ENCODE data around the gene NOA1.

NOA1 gene

DNA sequence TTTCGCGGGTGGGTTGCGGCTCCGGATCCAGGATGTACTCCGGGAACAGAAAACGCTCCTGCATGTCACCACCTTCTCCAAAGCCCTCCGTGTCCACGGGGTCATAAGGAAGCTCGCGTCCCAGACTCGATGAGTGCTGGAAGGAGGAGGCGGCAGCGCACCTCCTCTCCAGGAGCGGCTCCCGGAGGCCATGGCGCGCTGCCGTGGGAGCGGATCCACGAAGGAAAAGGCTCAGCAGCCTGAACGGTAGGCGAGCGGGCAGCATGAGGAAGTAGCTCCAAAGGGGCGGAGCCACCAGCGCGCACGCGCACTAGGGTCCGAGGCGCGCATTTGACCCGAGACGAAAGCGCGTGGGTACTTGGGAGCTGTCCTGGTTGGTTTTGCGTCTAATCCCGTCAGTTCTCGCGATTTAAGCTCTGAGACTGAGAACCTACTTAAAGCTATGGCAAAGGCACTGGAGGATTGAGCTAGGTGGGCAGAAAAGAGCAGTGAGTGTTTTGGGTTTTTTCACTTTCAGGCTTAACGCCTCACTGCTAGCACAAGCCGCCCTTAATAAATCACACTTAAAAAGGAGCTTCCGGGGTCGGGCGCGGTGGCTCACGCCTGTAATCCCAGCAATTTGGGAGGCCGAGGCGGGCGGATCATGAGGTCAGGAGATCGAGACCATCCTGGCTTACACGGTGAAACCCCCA lies at the start of gene NOA1:
Gene NOA1 (minus strand): TSS at position 286 of the 692 bp plus-strand sequence. CDS start 21 bp downstream, at position 265.
- Histone ChIP-seq H2AFZ (ENCODE audit: low read length) (peak within 1 kb of the TSS; percentile 97), H3K79me2 (ENCODE audit: insufficient read depth, low read length) (peaks cover 87% of the 10 kb centered on the region), H3K4me1 (ENCODE audit: insufficient read depth, low read length, poor library complexity, severe bottlenecking) (peaks cover 43% of the 10 kb centered on the region), H4K20me1 (ENCODE audit: insufficient read depth, low read length, poor library complexity, severe bottlenecking) (peaks cover 56% of the 10 kb centered on the region), H3K27me3 (ENCODE audit: insufficient read depth, low read length, poor library complexity, severe bottlenecking) (no peaks in the 10 kb centered on the region), H3K9me2 (replicated peaks; ENCODE audit: low read depth, low read length) (no peaks in the 10 kb centered on the region), H3K4me3 (ENCODE audit: low read length, poor library complexity, severe bottlenecking) (peak within 1 kb of the TSS; percentile 96), H3F3A (ENCODE audit: low read depth) (no peaks in the 10 kb centered on the region), H3K9ac (ENCODE audit: low read depth, low read length, poor library complexity, severe bottlenecking) (peak within 1 kb of the TSS; percentile 94), H3K9me3 (ENCODE audit: insufficient read depth, low read depth, low read length) (peaks cover 14% of the 10 kb centered on the region), H3K4me2 (ENCODE audit: low read depth, low read length, poor library complexity, severe bottlenecking) (peak within 1 kb of the TSS; percentile 97), H3K36me3 (ENCODE audit: insufficient read depth, low read length) (peaks cover 16% of the 10 kb centered on the region)
- TF ChIP-seq EZH2phosphoT487 (IDR thresholded peaks at IDR 0.05; ENCODE audit: borderline replicate concordance): no peak
- TF ChIP-seq, protein P1, sequence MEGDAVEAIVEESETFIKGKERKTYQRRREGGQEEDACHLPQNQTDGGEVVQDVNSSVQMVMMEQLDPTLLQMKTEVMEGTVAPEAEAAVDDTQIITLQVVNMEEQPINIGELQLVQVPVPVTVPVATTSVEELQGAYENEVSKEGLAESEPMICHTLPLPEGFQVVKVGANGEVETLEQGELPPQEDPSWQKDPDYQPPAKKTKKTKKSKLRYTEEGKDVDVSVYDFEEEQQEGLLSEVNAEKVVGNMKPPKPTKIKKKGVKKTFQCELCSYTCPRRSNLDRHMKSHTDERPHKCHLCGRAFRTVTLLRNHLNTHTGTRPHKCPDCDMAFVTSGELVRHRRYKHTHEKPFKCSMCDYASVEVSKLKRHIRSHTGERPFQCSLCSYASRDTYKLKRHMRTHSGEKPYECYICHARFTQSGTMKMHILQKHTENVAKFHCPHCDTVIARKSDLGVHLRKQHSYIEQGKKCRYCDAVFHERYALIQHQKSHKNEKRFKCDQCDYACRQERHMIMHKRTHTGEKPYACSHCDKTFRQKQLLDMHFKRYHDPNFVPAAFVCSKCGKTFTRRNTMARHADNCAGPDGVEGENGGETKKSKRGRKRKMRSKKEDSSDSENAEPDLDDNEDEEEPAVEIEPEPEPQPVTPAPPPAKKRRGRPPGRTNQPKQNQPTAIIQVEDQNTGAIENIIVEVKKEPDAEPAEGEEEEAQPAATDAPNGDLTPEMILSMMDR (conservative IDR thresholded peaks at IDR 0.05; ENCODE audit: low read length): no peak

DNA sequence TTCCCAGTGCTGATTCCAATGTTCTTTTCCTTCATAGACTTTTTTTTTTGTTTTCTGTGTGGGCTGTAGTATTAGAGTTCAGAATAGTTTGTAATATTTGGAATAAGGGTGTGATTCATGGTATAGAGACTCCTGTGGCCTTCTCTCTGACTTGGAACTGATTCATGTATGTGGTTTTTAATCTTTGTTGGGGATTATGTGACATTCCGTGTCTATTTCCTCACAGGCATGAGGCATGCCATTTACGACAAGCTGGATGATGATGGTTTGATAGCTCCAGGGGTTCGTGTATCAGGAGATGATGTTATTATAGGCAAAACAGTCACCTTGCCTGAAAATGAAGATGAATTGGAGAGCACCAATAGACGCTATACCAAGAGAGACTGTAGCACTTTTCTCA lies 45.7 kb upstream of the NOA1 start:
- Histone ChIP-seq H3K4me3 (ENCODE audit: low read length, poor library complexity, severe bottlenecking) (no peak overlapping the region), H3K36me3 (ENCODE audit: insufficient read depth, low read length) (peaks cover 98% of the 10 kb centered on the region), H3K9me2 (replicated peaks; ENCODE audit: low read depth, low read length) (no peaks in the 10 kb centered on the region), H3K79me2 (ENCODE audit: insufficient read depth, low read length) (no peaks in the 10 kb centered on the region), H3K27me3 (ENCODE audit: insufficient read depth, low read length, poor library complexity, severe bottlenecking) (no peaks in the 10 kb centered on the region), H4K20me1 (ENCODE audit: insufficient read depth, low read length, poor library complexity, severe bottlenecking) (no peaks in the 10 kb centered on the region), H3K9ac (ENCODE audit: low read depth, low read length, poor library complexity, severe bottlenecking) (no peak overlapping the region), H3K9me3 (ENCODE audit: insufficient read depth, low read depth, low read length) (no peaks in the 10 kb centered on the region), H3F3A (ENCODE audit: low read depth) (no peaks in the 10 kb centered on the region), H2AFZ (ENCODE audit: low read length) (no peak overlapping the region), H3K4me1 (ENCODE audit: insufficient read depth, low read length, poor library complexity, severe bottlenecking) (no peaks in the 10 kb centered on the region), H3K4me2 (ENCODE audit: low read depth, low read length, poor library complexity, severe bottlenecking) (no peak overlapping the region)
- TF ChIP-seq, protein P1 (conservative IDR thresholded peaks at IDR 0.05; ENCODE audit: low read length): no peak
- TF ChIP-seq EZH2phosphoT487 (IDR thresholded peaks at IDR 0.05; ENCODE audit: borderline replicate concordance): no peak

DNA sequence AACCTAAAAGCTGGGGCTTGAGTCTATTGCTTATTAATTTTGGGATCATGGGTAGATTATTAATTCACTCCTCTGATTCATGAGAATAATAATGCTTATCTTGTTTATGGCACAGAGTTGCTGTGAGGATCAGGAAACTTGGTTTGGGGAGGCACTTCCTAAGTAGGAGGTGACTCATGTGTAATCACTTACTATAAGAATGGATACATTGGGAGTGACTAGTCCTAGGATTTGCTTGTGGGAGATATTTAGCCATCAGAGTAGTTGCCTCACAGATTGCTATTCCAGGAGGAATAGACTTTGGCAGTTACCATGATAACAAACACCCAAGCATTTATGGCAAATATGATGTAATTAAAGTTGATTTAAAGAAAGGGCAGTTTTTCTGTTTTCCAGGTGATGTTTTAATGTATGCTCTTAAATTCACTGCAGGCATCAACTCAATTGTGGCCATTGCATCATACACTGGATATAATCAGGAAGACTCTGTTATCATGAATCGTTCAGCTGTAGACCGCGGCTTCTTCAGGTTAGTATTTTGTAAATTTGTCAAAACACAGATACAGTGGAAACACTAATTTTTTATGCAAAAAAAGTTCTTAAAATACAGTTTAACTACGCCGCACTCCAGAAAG lies 43.2 kb upstream of the NOA1 start:
- Histone ChIP-seq H3K9me3 (ENCODE audit: insufficient read depth, low read depth, low read length) (no peaks in the 10 kb centered on the region), H3K4me3 (ENCODE audit: low read length, poor library complexity, severe bottlenecking) (no peak overlapping the region), H3F3A (ENCODE audit: low read depth) (no peaks in the 10 kb centered on the region), H3K27me3 (ENCODE audit: insufficient read depth, low read length, poor library complexity, severe bottlenecking) (no peaks in the 10 kb centered on the region), H3K9ac (ENCODE audit: low read depth, low read length, poor library complexity, severe bottlenecking) (no peak overlapping the region), H2AFZ (ENCODE audit: low read length) (no peak overlapping the region), H3K9me2 (replicated peaks; ENCODE audit: low read depth, low read length) (no peaks in the 10 kb centered on the region), H3K79me2 (ENCODE audit: insufficient read depth, low read length) (no peaks in the 10 kb centered on the region), H4K20me1 (ENCODE audit: insufficient read depth, low read length, poor library complexity, severe bottlenecking) (no peaks in the 10 kb centered on the region), H3K4me2 (ENCODE audit: low read depth, low read length, poor library complexity, severe bottlenecking) (no peak overlapping the region), H3K4me1 (ENCODE audit: insufficient read depth, low read length, poor library complexity, severe bottlenecking) (no peaks in the 10 kb centered on the region), H3K36me3 (ENCODE audit: insufficient read depth, low read length) (peaks cover 95% of the 10 kb centered on the region)
- TF ChIP-seq, protein P1 (conservative IDR thresholded peaks at IDR 0.05; ENCODE audit: low read length): no peak
- TF ChIP-seq EZH2phosphoT487 (IDR thresholded peaks at IDR 0.05; ENCODE audit: borderline replicate concordance): no peak
